Stimulated activated CD4-positive, alpha-beta T cell treated with anti-CD3 and anti-CD28 coated beads, Interleukin-12 subunit alpha, Interleukin-12 subunit beta, amount 100 ng/mL, for 24 hours (primary cell): Measurements from ENCODE around the gene DCLRE1C.
"Not testable (repeated sequence)": the region's sequence is repeated elsewhere in the genome, so short reads cannot be mapped to it uniquely, and the experiment has no call there.

ENCODE experiments used
- DNase-seq, 2 experiments: peaks; one replicate each; pipeline ENCODE4 v3.0.0-alpha.2; 2020; ENCODE audit warnings: low read depth in 2 of 2

Gene DCLRE1C

DNA sequence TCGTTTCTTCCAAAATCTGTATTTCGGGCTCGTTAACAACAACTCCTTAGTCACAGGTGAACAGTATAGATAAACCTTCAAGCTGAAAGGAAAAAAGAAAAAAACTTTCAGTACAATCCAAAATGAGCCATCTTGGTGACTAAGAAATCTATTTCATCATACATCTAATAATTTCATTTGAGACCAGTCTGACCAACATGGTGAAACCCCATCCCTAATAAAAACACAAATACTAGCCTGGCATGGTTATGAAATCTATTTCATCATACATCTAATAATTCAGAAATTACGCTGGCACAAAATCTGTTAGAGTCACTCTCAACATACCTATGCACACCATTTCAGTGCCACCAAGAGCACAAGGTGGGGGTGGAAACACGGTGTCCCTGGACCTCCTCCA lies 8.8 kb downstream of the DCLRE1C start:
- no peak for DNase-seq

DNA sequence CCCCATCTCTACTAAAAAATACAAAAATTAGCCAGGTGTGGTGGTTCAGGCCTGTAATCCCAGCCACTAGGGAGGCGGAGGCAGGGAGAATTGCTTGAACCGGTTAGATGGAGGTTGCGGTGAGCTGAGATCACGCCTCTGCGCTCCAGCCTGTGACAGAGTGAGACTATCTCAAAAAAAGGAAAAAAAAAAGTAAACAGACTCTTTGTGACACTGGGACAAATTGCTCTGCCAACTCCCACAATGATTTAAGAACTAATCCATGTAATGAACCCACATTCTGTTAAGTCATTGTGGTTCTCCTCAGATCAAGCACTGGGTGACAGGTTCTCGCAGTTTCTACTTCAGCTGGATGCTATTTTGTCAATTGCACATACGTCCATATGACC lies 11.0 kb downstream of the DCLRE1C start:
- not testable (repeated sequence) for DNase-seq

DNA sequence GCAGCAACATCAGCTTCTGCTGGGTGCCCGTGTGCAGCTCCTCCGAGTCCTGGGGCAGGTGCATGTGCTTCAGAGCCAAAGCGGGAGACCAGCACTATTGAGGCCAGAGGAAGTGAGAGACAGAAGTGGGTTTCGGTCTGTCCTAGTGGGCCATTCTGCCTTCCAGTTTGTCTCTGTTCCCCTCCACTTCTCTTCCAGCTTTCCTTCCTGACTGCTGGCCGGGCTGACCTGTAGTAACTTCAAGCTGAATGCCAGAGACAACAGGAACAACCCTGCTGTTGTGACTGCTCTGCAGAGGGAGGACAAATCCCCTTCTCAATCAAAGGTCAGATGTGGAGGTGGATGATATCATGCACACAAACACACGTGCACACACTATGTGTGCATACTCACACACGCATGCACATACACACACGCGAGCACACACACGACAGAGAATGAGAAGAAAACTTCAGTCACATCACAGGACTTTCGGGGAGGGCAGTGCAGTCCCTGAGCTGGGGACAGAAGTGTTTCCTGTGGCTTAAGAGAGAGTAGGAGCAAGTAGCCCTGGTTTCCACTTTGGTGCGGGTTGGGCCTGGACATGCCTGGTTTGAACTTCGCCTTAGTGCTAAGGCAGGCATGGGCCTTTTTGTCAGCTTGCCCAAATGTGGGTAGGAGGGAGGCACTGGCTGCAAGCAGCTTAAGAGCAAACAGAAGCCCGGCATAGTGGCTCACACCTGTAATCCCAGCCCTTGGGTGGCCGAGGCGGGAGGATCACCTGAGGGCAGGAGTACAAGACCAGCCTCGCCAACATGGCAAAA lies 11.5 kb downstream of the DCLRE1C start:
- not testable (repeated sequence) for DNase-seq

DNA sequence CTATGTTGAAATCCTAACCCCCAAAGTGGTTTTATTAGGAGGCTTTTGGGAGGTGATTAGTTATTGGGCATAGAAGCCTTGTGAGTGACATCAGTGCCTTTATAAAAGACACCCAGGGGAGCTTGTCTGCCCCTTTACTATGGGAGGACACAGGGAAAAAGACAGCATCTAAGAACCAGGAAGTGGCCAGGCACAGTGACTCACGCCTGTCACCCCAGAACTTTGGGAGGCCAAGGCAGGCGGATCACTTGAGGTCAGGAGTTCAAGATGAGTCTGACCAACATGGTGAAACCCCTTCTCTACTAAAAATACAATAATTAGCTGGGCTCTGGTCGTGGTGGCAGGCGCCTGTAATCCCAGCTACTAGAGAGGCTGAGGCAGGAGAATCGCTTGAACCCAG lies 14.9 kb downstream of the DCLRE1C start:
- DNase-seq = not testable (repeated sequence)

DNA sequence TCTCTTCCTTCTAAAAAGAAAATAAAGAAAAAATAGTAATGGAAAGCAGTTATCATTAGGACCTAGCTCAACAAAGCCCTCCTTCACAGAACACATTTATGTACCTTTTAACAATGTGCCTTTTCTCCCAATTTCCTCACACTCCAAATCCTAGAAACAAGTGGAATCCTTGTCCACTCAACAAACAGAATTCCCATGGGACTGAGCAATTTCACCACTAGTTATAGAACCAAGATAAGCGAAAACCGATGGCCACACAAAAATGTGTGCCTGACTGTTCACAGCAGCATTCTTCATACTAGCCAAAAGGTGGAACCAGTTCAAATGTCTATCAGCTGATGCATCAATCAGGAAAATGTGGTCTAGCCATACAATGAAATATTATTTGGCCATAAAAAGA lies 17.3 kb downstream of the DCLRE1C start:
- DNase-seq = no peak

DNA sequence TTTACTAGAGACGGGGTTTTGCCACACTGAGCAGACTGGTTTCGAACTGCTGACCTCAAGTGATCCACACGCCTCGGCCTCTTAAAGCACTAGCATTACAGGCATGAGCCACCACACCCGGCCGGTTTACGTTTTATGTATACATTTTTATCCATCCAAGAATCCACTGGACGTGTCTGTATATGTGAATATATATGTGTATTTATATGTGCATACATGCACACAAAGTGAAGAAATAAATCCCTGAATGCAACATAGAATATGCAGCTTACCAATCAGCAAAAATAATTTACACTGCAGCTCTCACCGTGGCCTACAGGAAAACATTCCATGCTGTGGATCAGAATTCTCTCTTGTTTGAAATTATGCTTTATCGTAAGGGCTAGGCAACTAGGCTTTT lies 23.3 kb downstream of the DCLRE1C start:
- no peak for DNase-seq

DNA sequence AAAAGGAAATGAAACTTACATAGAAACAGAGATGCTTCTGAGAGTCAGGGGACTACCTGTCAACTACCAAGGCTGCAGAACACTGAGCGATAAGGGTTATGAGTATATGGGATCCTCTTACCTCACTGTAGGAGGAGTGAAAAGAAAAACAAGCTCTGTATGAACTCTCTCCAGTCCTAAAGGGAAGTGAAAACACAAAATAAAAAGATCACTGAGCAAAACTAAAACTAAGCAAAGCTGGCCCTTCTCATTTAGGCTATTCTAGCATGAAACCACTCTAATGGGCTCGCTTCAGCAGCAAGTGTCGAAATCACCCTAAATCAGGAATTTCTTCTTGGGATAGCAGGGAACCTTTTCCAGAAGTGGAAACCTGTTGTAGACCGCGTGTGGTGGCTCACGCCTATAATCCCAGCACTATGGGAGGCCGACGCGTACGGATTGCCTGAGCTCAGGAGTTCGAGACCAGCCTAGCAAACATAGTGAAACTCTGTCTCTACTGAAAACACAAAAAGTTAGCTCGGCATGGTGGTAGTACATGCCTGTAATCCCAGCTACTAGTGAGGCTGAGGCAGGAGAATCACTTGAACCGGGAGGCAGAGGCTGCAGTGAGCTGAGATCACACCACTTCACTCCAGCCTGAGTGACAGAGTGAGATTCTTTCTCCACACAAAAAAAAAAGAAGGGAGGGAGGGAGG lies 27.0 kb downstream of the DCLRE1C start:
- no peak for DNase-seq

DNA sequence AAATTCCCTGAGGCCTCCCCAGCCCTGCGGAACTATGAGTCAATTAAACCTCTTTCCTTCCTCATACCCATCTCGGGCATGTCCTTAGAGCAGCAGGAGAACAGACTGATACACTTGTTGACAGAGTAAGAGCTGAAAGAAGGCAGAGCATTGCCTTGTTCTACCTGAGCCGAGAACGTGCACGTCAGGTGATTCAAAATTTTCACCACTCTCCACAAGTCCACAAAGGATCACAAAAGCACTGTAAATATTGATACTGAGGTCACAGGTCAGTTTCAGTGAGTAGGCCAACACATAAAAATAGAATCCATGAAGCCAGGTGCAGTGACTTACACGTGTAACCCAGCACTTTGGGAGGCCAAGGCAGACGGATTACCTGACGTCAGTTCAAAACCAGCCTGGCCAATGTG lies 27.8 kb downstream of the DCLRE1C start:
- DNase-seq = no peak

DNA sequence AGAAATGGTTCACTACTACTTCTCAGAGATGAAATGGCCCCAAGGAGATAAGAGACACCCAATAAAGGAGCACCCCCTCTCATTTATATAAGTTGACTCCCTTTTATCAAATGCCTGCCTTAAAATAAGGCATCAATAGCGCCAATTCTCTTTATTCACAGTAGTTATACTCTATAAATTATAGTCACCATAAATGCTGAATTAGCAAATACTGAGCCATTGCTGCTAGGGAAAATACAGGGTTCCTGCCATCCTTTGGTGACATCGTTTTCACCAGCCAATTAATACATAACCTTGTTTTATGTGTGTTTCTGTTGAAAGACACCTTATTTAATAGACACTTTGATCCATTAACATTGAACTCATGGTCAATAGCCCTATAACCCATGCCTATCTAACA lies 28.6 kb downstream of the DCLRE1C start:
- DNase-seq = no peak

DNA sequence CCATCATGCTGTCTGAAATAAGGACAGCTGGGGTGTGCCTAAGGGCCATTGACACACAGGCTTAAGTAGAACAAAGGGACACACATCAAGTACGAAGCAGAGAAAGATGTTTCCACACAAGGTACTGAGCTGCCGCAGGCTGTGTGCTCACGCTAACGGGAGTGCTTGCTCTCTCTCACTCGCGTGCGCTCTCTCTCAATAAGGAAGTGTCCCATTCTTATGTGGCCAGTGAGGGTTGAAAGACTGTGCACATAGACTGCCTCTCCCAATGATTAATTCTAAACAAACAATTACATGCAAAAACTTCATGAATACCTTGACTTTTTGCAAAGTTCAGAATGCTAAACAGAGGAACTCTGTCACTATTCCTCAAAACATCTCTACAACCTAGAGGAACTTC lies 29.9 kb downstream of the DCLRE1C start:
- DNase-seq = no peak

DNA sequence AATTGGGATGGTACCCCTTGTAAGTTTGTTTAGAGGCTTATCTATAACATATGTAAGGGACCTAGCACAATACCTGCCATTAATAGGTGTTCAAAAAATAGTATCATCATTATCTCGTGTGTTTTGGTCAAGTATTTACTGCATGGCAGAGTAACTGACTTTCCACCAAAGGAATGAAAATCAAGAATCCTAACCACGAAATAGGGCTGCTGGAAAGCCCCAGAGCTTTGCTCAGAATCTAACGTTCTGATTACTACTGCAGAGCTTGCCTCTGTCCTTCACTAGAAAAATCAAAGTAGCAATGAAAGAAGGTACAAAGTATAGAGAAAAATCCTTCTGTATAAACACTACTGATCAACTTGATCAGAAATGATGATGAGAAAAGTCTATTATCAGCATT lies 34.9 kb downstream of the DCLRE1C start:
- DNase-seq = no peak

DNA sequence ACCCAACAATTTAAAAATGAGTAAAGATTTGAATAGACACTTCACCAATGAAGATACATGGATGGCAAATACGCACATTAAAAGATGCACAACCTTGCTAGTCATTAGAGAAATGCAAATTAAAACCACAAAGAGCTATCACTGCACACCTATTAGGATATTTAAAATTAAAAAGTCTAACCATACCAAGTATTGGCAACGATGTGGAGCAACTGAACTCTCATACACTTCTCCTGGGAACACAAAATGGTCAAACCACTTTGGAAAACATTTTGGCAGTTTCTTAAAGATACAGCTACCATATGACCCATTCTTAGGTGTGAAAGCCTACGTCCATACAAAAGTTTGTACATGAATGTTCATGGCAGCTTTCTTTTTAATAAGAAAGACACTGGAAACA lies 36.1 kb downstream of the DCLRE1C start:
- no peak for DNase-seq

DNA sequence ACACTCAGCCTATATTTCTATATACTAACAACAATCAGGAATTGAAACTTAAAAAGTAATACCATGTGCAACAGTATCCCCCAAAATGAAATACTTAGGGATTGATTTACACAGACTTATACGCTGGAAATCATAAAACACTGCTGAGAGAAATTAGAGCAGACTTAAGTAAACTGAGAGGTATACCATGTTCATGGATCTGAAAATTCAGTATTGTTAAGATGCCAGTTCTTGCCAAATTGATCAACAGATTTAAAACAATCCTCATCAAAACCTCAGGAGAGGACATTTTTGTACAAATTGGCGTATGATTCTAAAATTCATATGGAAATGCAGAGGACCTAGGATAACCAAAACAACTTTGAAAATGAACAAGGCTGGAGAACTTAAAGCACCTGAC lies 37.3 kb downstream of the DCLRE1C start:
- no peak for DNase-seq

DNA sequence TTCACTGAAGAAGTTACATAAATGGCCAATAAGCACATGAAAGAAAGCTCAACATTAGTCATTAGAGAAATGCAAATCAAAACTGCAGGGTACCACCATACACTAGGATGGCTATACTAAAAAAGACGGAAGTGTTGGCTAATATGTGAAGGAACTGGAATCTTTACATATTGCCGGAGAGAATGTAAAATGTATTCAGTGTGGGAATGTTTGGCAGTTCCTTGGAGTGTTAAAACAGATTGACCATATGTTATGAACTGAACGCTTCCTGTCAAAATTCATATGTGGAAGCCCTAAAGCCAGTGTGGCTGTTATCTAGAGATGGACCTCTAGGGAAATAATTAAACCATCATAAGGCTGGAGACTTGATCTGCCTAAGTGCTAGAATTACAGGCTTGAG lies 42.1 kb downstream of the DCLRE1C start:
- no peak for DNase-seq

DNA sequence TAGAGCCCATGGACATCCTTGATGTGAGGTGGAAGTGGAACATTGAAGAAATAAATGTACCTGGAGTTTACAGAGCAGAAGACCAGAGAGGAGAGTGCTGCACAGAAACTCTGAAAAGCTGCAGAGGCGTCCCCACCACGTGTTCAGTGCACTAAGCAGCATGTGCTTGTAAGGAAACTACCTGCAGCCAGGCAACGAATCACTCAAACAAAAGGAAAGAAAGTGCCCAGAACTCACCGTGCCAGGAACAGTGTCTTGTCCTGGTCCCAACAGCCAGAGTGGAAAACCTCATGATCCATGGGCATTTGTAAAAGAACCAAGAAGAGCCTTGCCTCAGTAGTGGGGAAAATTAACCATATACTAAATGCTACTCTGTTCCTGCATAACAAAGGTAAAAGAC lies 42.9 kb downstream of the DCLRE1C start:
- DNase-seq = no peak

DNA sequence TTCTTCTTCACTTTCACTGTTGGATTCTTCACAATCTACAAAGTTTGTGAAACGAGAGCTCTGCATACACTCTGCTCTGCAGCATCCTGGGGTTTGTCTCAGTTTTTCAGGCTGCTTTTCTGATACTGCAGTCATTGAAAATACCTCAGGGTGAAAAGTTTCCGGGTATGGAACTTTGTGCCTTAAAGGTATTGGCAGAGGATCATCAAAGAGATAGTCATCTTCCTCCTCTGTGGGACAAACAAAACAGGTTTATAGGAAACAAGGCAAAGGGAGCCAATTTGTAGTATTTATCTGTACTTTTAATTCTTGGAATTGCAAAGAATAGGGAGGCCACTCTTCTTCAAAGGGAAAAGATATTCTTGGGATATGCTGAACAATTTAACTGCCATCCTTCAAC lies 44.8 kb downstream of the DCLRE1C start:
- DNase-seq = no peak

DNA sequence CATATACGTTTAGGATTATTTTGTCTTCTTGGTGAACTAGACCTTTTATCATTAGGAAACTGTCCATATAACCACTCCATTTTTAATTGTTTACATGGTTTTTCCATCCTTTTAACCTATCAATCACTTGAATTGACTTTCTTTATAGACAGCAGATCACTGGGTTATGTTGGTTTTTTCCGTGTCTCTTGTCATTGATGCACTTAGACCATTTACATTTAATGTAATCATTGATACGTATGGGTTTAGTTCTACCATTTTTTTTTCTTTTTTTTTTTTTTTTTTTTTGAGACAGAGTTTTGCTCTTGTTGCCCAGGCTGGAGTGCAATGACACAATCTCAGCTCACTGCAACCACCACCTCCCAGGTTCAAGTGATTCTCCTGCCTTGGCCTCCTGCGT lies 46.3 kb downstream of the DCLRE1C start:
- DNase-seq = not testable (repeated sequence)

DNA sequence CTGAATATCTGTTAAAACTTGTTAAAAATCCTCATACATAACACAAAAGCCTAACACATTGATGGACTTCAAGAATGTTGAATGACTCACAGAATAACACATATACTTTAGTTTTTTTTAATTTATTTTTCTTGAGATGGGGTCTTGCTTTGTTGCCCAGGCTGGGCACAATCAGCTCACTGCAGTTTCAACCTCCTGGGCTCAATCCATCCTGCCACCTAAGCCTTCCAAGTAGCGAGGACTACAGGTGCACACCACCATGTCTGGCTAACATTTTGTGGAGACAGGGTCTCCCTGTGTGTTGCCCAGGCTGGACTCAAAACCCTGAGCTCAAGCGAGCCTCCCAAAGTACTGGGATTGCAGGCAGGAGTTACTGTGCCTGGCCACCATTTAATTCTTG lies 47.1 kb downstream of the DCLRE1C start:
- no peak for DNase-seq

DNA sequence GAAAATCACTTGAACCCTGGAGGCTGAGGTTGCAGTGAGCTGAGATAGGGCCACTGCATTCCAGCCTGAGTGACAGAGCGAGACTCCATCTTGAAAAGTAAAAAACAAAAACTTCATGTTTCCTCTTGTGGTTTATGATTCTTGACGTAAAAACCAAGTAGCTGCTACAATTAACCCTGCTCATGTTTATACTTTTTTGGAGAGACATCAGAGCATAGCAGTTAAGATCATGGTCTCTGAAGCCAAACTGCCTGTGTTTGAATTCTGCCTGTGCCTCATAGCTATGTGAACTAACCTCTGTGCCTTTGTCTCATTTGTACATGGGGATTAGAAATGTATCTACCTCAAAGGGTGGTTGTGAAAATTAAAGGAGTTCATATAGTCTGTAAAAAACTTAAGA lies 48.0 kb downstream of the DCLRE1C start:
- DNase-seq = no peak

DNA sequence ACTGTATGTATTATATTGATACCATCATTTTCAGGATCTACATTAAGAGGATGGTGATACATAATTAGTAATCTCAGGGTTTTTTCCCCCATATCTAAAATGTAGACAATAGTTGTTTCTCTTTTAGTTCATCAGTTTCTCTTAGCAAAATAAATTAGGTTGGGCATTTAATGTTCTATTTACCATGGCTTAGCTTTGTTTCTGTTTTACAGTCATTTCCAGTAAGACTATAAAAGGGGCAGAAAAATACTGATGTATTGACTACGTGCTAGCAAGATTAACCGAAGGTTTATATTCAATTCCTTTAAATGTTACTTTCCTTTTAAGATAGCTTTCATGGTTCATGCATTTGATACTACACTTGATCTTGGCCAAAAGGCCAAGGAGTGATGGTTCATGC lies 49.0 kb downstream of the DCLRE1C start:
- no peak for DNase-seq

DNA sequence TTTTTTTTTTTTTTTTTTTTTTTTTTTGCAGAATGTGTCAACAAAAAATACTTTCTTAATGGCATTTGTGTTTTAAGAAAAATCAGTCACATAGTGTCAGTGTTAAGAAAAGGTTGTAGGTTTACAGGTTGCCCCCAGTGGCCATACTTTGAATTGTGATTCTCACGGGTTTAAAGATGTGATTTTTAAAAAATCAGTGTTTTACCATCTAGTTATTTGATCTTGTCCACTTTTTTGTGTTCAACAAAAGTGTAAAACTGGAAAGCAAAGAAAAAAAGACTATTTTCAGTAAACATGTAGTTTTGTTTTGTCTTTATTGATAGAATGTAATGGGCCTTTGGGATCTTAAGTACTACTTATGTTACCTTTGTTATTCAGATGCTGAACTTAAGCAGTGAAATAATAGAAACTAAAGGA lies 49.6 kb downstream of the DCLRE1C start:
- no peak for DNase-seq

DNA sequence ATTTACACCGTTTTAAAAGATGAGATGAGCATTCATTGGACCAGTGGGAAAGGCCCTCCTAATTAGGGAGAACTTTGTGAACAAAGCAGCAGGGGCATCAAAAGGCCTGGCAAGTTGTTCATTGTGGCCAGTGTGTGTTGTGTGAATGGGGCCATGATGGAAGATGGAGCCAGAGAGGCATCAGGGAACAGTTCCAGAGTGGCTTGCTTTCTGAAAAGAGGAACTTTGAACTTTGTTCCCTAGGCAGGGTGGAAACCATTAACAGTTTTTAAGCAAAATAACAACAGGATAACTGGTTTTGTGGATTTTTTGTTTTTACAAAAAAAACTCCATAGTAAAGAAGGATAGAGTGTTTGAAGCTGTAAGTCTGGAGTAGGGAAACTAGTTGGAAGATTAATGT lies 62.7 kb downstream of the DCLRE1C start:
- DNase-seq = no peak

DNA sequence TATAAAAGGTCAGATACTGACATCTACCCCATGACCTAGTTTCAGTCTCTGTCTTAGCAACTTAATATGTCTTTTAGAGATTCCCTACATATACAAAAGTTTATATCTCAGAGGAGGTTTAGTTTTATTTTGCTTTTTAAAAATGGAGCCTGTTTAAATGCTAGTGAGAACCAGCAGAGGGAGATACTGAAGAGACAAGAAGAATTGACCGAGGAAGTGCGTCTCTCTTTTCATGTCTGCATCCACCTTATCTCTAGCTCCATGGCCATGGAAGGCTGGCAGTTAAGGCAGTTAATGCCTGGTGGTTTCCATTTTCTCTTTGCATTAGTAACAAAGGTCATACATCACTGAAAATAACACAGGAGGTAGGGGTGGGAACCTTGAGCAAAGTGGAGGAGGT lies 64.6 kb downstream of the DCLRE1C start:
- no peak for DNase-seq

DNA sequence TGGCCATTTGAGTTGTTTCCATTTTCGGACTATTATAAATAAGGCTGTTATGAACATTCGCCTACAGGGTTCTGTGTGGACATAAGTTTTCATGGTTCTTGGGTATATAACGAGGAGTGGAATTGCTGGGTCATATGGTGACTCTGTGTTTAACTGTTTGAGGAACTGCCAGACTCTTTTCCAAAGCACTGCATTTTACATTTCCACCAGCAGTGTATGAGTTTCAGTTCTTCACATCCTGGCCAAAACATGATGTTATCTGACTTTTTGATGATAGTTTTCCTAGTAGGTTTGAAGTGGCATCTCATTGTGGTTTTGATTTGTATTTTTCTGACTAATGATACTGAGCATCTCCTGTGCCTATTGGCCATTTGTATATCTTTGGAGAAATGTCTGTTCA lies 69.8 kb downstream of the DCLRE1C start:
- no peak for DNase-seq
